OCI-M2 (cell line): ENCODE data around the gene NCS1.

Experiments used
- DNase-seq: peaks from one replicate; lab custom pipeline; 2025; ENCODE audit not compliant: unreplicated experiment; lab: John Stamatoyannopoulos, UW

NCS1 gene

DNA sequence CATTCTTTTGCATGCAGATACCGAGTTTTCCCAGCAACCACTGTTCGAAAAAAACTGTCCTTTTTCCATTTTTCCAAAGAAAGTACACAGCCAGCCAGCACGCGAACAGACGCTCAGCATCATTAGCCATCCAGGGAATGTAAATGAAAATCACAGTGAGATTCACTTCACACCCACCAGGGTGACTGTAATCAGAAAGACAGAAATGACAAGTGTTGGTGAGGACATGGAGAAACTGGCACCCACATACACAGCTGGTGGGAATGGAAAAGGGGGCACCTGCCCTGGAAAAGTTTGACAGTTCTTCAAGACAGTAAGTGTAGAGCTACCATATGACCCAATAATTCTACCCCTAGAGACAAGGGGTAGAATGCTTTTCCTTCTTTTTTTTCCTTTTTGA, 25.0 kb upstream of the NCS1 start:
- no peak for DNase-seq

DNA sequence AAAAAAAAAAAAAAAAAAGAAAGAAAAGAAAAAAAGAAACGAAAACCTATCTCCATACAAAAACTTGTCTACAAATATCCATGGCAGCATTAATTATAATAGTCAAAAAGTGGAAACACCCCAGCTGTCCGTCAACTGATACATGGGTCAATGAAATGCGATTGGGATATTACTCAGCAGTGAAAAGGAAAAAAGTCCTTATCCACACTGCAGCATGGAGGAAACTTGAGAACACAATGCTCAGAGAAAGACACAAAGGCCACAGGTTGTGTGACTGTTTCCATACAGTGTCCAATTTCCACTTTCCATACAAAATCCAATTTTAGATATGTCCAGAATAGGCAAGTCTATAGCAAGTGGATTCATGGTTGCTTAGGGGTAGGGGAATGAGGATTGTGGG, 24.3 kb upstream of the NCS1 start:
- no peak for DNase-seq

DNA sequence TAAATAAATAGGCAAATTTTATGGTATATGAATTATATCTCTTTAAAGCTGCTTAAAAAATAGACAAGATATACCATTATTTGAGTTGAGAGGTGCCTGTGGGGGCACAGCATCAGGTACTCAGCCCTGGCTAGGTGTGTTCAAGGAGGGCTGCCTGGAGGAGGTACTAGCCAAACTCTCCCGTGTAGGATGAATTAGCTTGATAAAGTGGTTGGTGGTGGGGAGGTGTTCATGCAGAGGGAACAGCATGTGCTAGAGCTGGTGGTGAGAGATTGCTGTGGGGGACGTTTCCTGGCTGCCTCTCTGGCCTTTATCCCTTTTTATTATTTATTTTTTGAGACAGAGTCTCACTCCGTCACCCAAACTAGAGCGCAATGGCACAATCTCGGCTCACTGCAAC, 23.2 kb upstream of the NCS1 start:
- no peak for DNase-seq

DNA sequence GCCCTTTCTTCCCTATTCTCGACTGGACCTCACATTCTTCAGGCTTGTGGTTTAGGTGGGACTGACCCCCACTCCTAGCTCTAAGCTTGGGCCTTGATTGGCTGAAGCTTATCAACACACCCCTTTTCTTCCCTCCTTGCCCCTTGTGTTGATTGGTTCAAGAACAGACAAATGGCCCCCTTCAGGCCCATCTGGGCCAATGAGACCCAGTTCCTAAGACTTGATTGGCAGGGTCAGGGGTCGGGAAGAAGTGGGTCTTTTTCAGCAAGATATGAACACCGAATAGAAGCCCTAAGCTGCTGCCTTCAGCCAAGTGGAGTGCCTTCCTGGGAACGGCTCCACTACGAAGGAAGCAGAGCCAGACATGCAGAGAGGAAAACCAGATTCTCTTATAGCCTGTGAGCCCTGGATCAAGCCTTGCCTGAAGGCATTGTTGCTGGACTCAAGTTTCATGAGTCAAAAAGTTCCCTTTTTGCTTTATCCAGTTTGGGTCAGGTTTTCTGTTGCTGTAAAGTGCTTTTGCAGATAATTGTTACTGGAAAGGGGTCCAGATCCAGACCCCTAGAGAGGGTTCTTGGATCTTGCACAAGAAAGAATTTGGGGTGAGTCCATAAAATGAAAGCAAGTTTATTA, 22.4 kb upstream of the NCS1 start:
- DNase-seq, result no peak

DNA sequence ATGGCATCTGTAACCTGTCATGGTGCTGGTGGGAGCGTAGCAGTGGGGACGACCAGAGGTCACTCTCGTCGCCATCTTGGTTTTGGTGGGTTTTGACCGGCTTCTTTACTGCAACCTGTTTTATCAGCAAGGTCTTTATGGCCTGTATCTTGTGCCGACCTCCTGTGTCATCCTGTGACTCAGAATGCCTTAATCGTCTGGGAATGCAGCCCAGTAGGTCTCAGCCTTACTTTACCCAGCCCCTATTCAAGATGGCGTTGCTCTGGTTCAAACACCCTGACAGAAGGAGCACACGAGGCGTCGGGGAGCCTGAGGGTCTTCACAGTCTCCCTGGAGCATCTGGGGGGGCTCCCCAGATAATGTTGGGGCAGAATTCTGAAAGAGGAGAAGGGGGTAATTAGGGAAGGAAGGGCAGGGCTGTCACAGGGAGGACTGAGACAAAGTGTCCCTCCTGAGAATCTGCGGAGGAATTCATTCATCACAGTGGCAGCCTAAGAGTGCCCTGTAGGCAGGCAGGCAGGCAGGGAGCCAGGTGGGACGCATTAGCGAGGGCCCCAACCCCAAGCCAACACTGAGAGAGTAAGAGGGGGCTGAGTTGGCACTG, 21.3 kb upstream of the NCS1 start:
- no peak for DNase-seq

DNA sequence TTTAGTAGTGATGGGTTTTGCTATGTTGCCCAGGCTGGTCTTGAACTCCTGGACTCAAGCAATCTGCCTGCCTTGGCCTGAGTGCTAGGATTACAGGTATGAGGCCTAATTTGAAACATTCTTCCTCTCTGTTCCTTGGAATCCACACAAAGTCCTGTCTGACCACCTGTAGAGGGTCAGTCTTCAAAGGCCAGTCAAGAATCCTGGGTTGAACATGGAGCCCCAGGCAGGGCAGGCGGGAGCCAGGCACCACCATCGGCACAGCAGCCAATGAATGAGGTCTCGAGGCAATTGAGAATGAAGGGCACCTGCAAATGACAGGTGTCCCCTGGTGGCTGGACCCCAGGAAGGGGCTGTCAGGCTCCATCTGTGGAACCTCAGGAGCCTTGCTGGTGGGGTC, 17.4 kb upstream of the NCS1 start:
- no peak for DNase-seq

DNA sequence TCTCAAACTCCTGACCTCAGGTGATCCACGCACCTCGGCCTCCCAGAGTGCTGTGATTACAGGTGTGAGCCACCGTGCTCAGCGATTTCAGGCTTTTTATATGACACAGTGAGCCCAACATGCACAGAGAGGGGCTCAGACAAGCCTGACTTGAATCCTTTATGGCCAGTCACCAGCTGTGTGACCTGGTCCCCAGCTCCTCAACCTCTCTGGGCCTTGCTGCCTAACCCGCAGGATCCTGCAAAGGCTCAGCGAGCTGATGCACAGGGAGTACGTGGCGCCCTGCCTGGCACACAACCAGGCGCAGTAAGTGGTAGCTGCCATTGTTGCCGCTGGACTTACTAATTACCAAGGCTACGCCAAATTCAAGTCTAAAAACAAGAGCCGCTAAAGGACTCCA, 16.6 kb upstream of the NCS1 start:
- no peak for DNase-seq

DNA sequence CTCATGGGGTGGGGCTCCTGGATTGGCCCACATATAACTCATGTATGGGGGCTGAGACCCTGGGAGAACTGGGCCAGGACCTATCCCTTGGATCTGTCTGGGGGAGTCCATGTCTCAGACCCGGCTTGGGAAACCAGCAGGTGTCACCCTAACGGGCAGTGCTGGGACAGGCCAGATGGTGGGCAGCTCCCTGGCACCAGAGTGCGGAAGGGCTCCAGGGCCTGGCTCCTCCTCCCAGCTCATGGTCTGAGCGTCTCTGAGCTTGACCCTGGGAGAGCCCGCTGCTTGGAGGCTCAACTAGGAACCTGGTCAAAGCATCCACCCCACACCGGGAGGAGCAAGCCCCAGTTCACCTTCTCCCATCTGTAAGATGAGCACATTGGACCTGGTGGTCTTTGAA, 15.5 kb upstream of the NCS1 start:
- DNase-seq, result no peak

DNA sequence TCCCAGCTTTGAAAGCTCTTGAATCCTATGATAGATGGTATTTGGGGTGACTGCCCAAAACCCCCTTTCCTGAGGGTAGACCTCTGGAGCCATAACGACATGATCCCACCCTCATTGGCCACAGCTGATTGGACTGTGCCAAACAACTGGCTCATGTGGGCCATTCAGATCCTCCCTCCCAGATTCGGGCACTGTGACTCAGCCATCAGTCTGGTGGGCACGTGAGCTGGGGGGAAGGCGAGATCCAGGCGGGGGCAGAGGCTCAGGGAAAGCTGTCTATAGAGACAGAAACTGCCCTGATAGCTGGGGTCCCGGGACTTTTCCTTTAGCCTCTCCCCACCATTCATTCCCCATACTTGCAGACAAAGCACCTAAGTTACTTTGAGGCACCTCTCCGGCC, 15.1 kb upstream of the NCS1 start:
- DNase-seq, result no peak

DNA sequence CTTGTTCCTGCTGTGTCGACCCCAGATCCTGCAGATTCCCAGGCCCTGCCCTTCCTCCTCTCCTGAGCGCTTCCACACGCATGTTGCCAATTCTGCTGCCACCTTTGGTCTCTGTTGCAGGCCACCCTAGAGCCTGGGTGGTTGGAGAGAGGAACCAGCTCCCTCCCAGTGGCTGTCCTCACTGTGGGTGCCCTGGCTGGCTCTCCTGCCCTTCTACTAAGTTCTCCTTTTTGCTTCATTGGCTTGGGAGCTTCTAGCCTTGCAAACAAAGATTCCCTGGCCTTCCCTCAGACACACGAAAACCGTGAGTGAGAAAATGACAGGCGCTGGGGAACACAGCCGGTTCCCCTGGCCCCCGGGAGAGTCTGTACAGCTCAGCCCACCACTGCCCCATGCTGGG, 14.2 kb upstream of the NCS1 start:
- no peak for DNase-seq

DNA sequence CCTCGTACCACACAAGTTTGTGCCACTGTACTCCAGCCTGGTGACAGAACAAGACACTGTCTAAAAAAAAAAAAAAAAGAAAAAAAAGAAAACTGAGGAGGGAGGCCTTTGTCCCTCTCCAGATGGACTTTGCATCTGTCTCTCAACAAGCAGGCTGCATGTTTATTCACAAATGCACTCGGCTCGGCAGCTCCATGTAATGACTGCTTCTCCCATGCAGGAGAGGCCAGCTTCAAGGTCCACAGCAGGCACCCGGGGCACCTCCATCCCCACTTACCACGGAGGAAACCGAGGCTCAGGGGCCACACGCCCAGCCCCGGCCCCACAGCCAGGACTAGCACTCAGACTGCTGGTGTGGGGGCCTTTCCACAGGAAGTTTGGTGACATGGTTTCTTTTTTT, 13.1 kb upstream of the NCS1 start:
- DNase-seq, result no peak

DNA sequence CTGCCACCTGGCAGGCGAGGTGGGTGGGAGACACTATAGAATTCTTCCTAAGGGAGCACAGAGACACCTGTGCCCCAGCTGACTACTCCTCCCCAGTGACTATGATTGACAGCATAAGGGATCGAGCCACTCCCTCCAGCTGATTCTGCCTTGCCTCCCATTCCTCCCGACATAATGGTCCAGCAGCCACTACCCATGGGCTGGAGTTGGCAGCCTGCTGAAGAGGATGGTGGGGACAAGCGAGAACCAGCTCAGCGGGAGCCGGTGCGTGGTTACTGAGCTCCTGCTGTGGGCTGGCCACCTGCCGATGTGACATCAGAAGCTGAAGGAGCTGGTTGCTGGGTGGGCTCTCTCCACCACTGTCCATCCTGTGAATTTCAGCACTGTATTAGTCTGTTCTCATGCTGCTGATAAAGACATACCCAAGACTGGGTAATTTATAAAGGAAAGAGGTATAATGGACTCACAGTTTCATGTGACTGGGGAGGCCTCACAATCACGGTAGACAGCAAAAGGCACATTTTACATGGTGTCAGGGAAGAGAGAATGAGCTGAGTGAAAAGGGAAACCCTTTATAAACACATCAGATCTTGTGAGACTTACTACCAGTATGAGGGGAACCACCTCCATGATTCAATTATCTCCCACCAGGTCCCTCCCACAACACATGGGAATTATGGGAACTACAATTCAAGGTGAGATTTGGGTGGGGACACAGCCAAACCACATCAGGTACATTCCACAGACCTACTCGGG, 12.1 kb upstream of the NCS1 start:
- DNase-seq, result no peak

DNA sequence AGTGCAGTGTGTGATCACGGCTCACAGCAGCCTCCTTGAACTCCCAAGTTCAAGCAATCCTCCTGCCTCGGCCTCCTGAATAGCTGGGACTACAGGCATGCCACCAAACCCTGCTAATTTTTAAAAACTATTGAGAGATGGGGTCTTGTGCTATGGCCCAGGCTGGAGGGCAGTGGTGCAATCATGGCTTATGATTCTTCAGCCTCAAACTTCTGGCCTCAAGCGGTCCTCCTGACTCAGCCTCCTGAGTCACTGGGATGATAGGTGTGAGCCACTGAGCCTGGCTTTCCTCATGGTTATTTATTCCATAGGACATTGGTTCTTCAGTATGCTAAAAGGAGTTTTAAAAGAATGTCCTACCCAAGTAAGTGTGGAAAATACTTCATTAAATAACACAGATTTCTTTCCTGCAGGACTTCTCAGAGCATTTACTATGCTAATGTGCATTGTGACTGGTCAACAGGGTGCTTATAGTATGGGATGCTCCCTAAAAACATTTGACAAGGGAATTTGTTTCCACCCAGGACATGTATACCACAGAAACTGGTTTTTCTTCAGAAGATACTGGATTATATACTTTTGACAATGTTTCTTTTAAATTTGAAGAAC, 11.2 kb upstream of the NCS1 start:
- DNase-seq, result no peak

DNA sequence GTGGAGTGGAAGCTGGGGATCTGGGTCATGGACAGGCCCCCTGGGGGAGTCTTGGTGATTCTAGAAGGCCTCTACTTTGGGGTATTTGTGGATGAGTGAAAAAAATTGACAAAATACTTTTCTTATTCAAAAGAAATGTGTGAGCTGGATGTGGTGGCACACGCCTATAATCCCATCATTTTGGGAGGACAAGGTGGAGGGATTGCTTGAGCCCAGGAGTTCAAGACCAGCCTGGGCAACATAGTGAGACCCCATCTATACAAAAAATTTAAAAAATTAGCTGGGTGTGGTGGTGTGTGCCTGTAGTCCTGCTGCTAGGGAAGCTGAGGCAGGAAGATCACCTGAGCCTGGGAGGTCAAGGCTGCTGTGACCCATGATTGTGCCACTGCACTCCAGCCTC, 6.6 kb upstream of the NCS1 start:
- no peak for DNase-seq

DNA sequence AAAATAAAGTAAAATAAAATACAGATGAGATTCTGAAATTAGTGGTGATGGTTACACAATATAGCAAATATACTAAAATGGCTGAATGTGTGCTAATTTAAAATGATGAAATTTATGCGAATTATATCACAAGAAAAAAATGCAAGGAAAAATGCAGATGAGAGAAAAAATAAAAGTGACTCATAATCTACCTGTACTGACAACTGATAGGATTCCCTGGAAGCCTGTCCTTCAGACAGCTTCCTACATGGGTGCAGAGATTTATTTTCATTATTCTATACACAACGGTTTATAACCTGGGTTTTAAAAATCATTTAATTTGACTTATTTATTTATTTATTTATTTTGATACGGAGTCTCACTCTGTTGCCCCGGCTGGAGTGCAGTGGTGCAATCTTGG, 5.8 kb upstream of the NCS1 start:
- no peak for DNase-seq

DNA sequence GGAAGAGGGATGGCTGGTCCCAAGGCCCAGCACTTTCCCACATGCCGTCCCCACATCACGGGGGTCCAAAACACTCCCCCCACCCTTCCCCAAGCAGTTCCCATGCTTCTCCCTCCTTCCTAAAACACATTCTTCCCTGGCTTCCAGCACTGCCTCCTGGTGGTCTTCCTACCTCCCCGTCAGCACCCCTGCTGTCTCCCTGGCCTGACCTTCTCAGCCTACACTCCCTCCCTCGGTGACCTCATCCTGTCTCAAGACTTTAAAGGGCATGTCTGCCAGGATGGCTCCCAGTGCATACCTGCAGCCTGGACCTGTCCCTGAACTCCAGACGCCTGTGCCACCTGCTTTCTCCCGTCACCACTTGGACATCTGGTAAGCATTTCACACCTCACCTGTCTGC, 4.3 kb upstream of the NCS1 start:
- DNase-seq, result no peak

DNA sequence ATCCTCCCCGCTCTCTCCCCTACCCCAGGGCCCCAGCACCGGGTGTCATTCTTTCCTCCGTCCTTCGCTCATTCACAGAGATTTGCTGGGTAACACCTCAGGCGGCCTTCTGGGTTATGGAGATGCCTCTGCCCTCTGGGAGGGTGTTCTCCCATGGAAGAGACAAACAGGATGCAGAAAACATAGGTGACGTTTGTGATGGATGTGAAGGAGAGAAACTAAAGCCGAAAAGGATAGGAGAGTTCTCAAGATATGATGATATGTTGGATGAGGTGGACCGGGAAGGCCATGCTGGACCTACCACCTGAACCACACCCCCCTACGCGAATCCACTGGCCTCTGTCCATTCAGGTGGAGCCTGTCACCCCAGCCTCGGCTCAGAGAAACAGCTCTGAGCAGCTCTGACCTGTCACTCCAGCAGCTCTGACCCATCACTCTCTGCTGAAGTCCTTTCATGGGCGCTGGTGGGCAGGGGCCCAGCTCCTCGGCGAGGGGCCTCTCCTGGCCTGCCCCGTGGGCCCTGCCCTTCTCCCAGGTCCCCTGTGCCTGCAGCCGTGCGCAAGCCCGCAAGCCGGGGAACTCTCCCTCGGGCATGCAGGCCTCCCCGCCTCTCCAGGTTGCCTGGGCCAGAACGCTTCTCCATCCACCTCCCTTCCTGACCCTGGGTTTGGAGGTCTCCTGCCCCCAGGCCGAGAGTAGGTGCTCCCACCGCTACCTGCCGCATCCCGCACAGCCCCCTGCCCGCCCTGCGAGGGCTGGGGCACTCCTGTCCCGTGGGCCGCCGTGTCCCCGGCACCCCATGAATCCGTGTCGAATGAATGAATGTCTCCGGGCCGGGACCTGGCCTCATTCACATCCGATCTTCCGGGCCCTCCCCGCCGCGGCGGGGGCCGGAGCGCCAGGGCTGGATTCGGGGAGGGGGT, 717 bp upstream of the NCS1 start:
- DNase-seq, result no peak

DNA sequence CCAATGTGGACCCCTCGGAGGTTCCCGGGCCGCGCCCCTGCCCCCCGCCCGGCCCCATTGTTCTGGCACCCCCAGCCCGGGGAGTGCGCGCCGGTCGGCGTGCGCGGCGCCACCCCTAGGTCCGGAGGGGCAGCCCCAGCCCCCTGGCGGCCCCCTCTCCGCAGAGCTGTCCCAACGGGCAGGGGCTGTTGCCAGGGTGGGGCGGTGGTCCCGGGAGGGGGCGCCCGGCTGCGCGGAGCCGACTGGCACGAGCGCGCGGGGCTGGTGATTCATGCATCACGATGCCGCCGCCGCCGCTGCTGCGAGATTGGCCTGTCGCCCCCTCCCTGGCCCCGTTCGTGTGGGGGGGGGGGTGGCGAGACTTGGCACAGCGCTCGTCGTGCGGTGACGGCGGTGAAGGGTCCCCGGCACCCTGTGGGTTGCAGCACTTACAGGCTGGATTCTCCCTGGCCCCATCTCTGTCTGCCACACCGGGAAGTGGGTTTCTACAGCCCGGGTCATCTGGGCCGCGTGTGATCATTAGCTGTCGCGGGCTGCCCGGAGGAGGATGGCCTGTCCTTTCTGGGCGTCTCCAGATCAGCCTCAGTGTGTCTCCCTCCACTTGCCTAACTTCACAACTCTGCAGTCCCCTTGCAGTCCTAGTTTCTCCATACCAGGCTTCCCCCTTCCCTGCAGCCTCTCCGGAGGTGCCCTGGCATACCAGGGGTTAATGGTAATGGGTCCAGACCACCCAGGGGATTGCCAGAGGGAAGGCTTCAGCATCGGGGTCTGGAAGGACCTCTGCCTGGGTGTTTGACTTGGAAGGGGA, 858 bp downstream of the NCS1 start:
- DNase-seq, result no peak

DNA sequence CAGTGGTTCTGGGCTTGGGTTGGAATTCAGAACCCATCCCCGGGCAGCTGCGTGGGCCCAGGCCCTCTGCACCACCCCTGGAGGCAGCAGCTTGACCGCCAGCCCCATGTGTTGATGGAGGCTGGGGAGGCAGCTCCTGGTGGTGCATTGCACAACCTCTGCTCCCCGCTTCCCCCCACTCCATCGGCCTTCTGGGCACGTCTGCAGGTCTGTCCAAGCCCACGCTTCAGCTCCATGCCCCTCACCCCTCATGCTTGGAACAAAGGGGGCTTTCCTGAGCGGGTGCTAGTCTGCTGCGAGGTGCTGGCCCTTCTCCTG, 1.4 kb downstream of the NCS1 start:
- DNase-seq, result no peak

DNA sequence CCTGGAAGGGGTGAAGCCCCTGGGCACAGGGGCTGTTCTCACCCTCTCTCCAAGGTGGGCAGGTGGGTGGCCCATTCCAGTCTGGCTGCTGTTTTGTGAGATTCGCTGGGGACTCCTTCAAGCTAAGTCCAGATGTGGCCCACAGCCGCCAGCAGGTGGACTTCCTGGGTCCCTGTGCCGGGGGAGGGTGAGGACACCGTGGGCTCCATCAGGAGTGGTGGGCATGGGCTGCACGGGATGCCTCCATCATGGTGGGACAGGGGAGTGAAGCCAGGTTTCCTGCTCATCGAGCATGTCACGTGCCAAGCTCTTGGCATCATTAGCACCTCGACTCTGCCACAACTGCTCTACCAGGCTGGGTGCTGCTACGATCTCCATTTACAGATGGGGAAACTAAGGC, 1.8 kb downstream of the NCS1 start:
- DNase-seq, result no peak

DNA sequence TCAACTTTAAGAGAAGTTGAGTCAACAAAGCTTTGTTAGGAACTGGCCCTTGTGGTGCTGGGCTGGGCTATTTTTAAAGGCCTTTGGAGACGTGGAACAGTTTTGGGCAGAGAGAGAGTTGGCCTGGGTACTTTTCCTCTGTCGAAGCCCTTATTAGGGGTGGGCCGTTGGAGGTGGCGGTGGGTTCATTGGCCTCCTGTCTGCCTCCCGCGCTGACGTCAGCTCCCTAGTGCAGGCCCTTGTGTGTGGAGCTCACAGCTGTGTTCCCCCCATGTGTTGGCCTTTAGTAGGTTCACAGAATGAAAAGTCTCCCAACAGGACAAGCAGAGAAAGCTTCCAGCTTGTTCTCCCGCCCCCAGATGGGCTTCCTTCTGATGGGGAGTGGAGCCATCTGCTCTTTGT, 2.7 kb downstream of the NCS1 start:
- no peak for DNase-seq
